ENCODE data around the gene CCNY. TPM values are rescaled to one million over a fixed set of nuclear protein-coding genes. Genes with fewer than 3 reads are reported as not detected.

CCNY gene
- total and polyA plus RNA-seq, 12 donors: 26.0 to 99.4 (median 88.9) TPM

- no peak for DNase-seq
- H3K4me1 ChIP-seq: peaks cover 27 to 100% (median 91%) of the 10 kb centered on the region in 9 donors
- 86 to 90% methylated on average over 3 of the region's 3 CpGs for WGBS, 2 donors
Observed at GRCh38 chr10:35394934-35395333, 58.6 kb downstream of the CCNY start.

GRCh38 chr10:35396560-35397434 is 60.5 kb downstream of the CCNY start:
- Histone ChIP-seq H3K36me3 (no peaks in the 10 kb centered on the region), H3K27ac (peak overlapping the region in 2 of 10 donors; percentile 26 to 36), H3K4me3 (no peak overlapping the region), H3K27me3 (no peaks in the 10 kb centered on the region), H3K4me1 (peaks cover 37 to 100% (median 89%) of the 10 kb centered on the region in 9 donors), H3K9me3 (peaks cover 0 to under 1% (median 0%) of the 10 kb centered on the region in 11 donors)
- intact Hi-C loops (cut with DNase I): no loop called here
- ATAC-seq (no peak), DNase-seq (no peak)
- no peak for TF ChIP-seq CTCF (IDR thresholded peaks at IDR 0.05)
- WGBS, 2 donors: 80 to 87% methylated on average over 12 of the region's 12 CpGs

More at GRCh38 chr10:35394934-35395333, 58.6 kb downstream of the CCNY start:
- no peak for ATAC-seq
- Histone ChIP-seq H3K9me3 (peaks cover 0 to 19% (median 9%) of the 10 kb centered on the region in 11 donors), H3K27me3 (no peaks in the 10 kb centered on the region), H3K4me3 (no peak overlapping the region), H3K36me3 (no peaks in the 10 kb centered on the region), H3K27ac (peak overlapping the region in 3 of 10 donors; percentile 25 to 41 (median 28))
- intact Hi-C loops (cut with DNase I): no loop called here
- no peak for TF ChIP-seq CTCF (IDR thresholded peaks at IDR 0.05)

- DNase-seq (no peak), ATAC-seq (peak in 2 of 8 donors; percentile 12 to 16)
- Histone ChIP-seq H3K27me3 (no peaks in the 10 kb centered on the region), H3K36me3 (no peaks in the 10 kb centered on the region), H3K9me3 (peaks cover 0 to 3% (median 0%) of the 10 kb centered on the region in 11 donors), H3K4me1 (peaks cover 35 to 99% (median 80%) of the 10 kb centered on the region in 9 donors), H3K4me3 (no peak overlapping the region), H3K27ac (peak overlapping the region in 2 of 10 donors; percentile 14 to 68)
- intact Hi-C loops (cut with DNase I): loop anchor here in 1 of 10 donors (1.0 kb wide), 1 partner anchor 18 kb away; no protein-coding TSS in a partner anchor
- no peak for TF ChIP-seq CTCF (IDR thresholded peaks at IDR 0.05)
- 73 to 84% methylated on average over 4 of the region's 4 CpGs for WGBS, 2 donors
Observed at GRCh38 chr10:35397953-35398352, 61.6 kb downstream of the CCNY start.

- ATAC-seq (peak in 1 of 8 donors; percentile 4), DNase-seq (no peak)
Observed at GRCh38 chr10:35398355-35398754, 62.0 kb downstream of the CCNY start.

More at GRCh38 chr10:35398355-35398754, 62.0 kb downstream of the CCNY start:
- H3K4me1 ChIP-seq: peaks cover 35 to 99% (median 79%) of the 10 kb centered on the region in 9 donors
- peaks cover 0 to 7% (median 0%) of the 10 kb centered on the region in 11 donors for H3K9me3 ChIP-seq
- H3K4me3 ChIP-seq: no peak overlapping the region
- no peaks in the 10 kb centered on the region for H3K27me3 ChIP-seq
- H3K36me3 ChIP-seq: no peaks in the 10 kb centered on the region
- no peak for TF ChIP-seq CTCF (IDR thresholded peaks at IDR 0.05)
- H3K27ac ChIP-seq: peak overlapping the region in 3 of 10 donors; percentile 7 to 68 (median 42)
- 54 to 66% methylated on average over 8 of the region's 8 CpGs for WGBS, 2 donors
- intact Hi-C loops (cut with DNase I): loop anchor here in 1 of 10 donors (1.0 kb wide), 1 partner anchor 18 kb away; no protein-coding TSS in a partner anchor
